SU-DHL-6 (cell line): Measurements from ENCODE around the gene TMEM119.

Source experiments
- H2AFZ ChIP-seq: fragments of 200-600 bp; sonication (generic); 2 replicates; pipeline ENCODE4 v1.6.1; 2014; ENCODE audit warnings: low read depth, mild to moderate bottlenecking, moderate library complexity, mixed read lengths, antibody characterized with exemption, low read length; ENCODE audit not compliant: severe bottlenecking
- H3F3A ChIP-seq: fragments of 200-600 bp; shearing (Covaris generic); 2 replicates; pipeline ENCODE4 v1.6.0; 2016; ENCODE audit warnings: antibody characterized with exemption, mild to moderate bottlenecking; ENCODE audit not compliant: insufficient read depth
- H3K27ac ChIP-seq: fragments of 200-600 bp; sonication (generic); 2 replicates; pipeline ENCODE4 v1.5.1; 2016; ENCODE audit warnings: low read depth, mild to moderate bottlenecking, low read length, moderate library complexity, mixed read lengths
- H3K27me3 ChIP-seq: fragments of 200-600 bp; sonication (generic), shearing (Covaris generic); 2 replicates; pipeline ENCODE4 v1.6.0; 2014; ENCODE audit warnings: mild to moderate bottlenecking, low read length
- H3K36me3 ChIP-seq: fragments of 200-600 bp; sonication (generic); 2 replicates; pipeline ENCODE4 v1.6.1; 2014; ENCODE audit warnings: mild to moderate bottlenecking, low read length, mixed read lengths
- H3K4me2 ChIP-seq: fragments of 300-600, 200-600 bp; shearing (Covaris generic), sonication (generic); 2 replicates; pipeline ENCODE4 v1.6.0; 2014; ENCODE audit warnings: low read length, low read depth, mild to moderate bottlenecking; ENCODE audit not compliant: poor library complexity, severe bottlenecking
- H3K4me3 ChIP-seq: fragments of 200-600 bp; sonication (generic); 2 replicates; pipeline ENCODE4 v1.5.1; 2014; ENCODE audit warnings: antibody characterized with exemption, low read length, mild to moderate bottlenecking, mixed read lengths; ENCODE audit not compliant: insufficient read depth, poor library complexity, severe bottlenecking
- H3K79me2 ChIP-seq: fragments of 200-600 bp; sonication (generic); 2 replicates; pipeline ENCODE4 v1.6.1; 2014; ENCODE audit warnings: mild to moderate bottlenecking, low read length, moderate library complexity; ENCODE audit not compliant: insufficient read depth
- H3K9ac ChIP-seq: fragments of 200-600 bp; sonication (generic); 2 replicates; pipeline ENCODE4 v1.7.0; 2014; ENCODE audit warnings: mild to moderate bottlenecking, low read length
- H3K9me2 ChIP-seq: fragments of 200-600 bp; sonication (generic); replicated peaks from 2 replicates; pipeline ENCODE4 v1.6.1; 2014; ENCODE audit warnings: low read length; ENCODE audit not compliant: insufficient read depth
- H3K9me3 ChIP-seq: fragments of 200-600 bp; sonication (generic); 2 replicates; pipeline ENCODE4 v1.6.1; 2014; ENCODE audit warnings: low read length, mixed read lengths; ENCODE audit not compliant: insufficient read depth
- H4K20me1 ChIP-seq: fragments of 200-600 bp; sonication (generic); 2 replicates; pipeline ENCODE4 v1.6.1; 2014; ENCODE audit warnings: low read depth, mild to moderate bottlenecking, antibody characterized with exemption, low read length, moderate library complexity, mixed read lengths
- EZH2phosphoT487 ChIP-seq: fragments of 200-600 bp; sonication (generic), shearing (Covaris generic); conservative IDR thresholded peaks from 2 replicates; pipeline ENCODE4 v1.6.1; 2018; ENCODE audit warnings: mild to moderate bottlenecking, antibody characterized with exemption, low read length, moderate library complexity, mixed read lengths
- TF ChIP-seq, protein P1 (sequence below): fragments of 200-600 bp; sonication (generic); IDR thresholded peaks from one replicate; pipeline ENCODE4 v1.5.1; 2017; ENCODE audit warnings: antibody characterized with exemption, mild to moderate bottlenecking, low read length, moderate library complexity; ENCODE audit not compliant: insufficient read depth, poor library complexity, severe bottlenecking

TMEM119 gene

DNA sequence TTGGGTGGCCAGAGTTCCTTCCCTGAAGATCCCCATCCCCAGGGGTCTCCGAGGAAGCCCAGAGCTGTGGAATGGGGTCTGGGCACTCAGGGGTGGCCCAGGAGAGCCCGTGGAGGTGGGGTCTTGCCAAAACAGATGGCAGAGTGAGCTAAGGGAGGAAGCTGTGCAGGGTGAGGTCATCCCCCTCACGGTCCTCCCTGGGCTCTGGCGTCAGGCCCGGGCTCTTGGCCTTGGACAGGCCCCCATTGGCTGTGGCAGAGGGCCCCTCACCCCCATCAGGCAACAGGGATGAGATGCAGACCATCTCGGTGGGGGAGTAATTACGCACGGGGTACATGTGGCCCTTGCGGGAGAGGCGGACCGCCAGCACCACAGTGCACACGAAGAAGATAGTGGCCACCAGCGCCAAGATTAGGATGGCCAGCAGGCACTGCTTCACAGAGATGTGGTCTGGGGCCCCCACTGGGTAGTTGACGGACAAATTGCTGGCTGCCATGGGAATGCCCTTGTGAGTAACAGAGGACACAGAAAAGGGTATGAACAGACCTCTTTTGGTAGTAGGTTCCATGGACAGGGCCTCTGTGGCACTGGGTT is 25.1 kb upstream of the TMEM119 start:
- Histone ChIP-seq H4K20me1 (no peaks in the 10 kb centered on the region), H3K36me3 (no peaks in the 10 kb centered on the region), H3K9me2 (no peaks in the 10 kb centered on the region), H3K9me3 (no peaks in the 10 kb centered on the region), H3K4me2 (no peak overlapping the region), H3F3A (no peaks in the 10 kb centered on the region), H2AFZ (no peak overlapping the region), H3K27me3 (no peaks in the 10 kb centered on the region), H3K4me3 (no peak overlapping the region), H3K27ac (no peak overlapping the region), H3K9ac (no peak overlapping the region), H3K79me2 (no peaks in the 10 kb centered on the region)
- no peak for TF ChIP-seq EZH2phosphoT487
- TF ChIP-seq, protein P1, sequence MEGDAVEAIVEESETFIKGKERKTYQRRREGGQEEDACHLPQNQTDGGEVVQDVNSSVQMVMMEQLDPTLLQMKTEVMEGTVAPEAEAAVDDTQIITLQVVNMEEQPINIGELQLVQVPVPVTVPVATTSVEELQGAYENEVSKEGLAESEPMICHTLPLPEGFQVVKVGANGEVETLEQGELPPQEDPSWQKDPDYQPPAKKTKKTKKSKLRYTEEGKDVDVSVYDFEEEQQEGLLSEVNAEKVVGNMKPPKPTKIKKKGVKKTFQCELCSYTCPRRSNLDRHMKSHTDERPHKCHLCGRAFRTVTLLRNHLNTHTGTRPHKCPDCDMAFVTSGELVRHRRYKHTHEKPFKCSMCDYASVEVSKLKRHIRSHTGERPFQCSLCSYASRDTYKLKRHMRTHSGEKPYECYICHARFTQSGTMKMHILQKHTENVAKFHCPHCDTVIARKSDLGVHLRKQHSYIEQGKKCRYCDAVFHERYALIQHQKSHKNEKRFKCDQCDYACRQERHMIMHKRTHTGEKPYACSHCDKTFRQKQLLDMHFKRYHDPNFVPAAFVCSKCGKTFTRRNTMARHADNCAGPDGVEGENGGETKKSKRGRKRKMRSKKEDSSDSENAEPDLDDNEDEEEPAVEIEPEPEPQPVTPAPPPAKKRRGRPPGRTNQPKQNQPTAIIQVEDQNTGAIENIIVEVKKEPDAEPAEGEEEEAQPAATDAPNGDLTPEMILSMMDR = no peak

DNA sequence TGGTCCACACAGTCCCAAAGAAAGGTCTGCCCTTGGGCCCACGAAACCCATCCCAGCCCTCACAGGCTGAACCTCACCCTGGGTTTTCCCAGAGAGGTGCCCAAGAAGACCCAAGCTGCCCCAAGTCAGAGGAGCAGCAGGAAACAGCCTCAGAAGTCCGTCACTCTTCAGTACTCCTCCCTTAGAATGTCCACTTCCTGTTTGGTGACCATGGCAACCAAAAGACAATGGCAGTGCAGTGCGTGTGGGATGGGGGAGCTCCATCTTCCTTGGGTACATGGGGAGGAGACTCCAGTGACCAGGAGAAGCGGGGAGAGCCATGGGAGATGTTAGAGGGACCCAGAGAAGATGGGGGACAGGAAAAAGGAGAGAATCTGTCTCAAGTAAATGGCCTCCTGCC is 24.5 kb upstream of the TMEM119 start:
- Histone ChIP-seq H2AFZ (no peak overlapping the region), H3K4me3 (no peak overlapping the region), H4K20me1 (no peaks in the 10 kb centered on the region), H3K27ac (no peak overlapping the region), H3K9ac (no peak overlapping the region), H3K9me3 (no peaks in the 10 kb centered on the region), H3K79me2 (no peaks in the 10 kb centered on the region), H3K4me2 (no peak overlapping the region), H3K9me2 (no peaks in the 10 kb centered on the region), H3F3A (no peaks in the 10 kb centered on the region), H3K27me3 (no peaks in the 10 kb centered on the region), H3K36me3 (no peaks in the 10 kb centered on the region)
- TF ChIP-seq, protein P1 = no peak
- TF ChIP-seq EZH2phosphoT487 = no peak

DNA sequence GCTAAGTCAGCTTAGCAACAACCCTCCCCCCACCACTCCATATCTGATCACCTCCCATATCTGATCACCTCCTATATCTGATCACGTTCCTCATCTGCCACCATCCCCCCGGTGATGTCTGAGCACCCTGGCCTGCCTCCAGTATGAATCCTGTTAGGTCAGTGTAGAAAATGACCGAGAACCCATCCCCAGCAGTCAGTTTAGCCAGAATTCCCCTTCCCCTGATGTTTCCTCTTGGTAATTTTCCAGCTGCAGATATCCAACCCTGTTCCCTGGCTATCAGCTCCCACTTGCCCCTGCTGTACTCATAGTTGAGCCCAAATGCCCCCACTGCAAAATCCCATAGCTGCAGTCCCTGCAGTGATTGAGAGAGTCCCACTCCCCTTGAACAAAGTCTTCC is 23.3 kb upstream of the TMEM119 start:
- Histone ChIP-seq H3F3A (no peaks in the 10 kb centered on the region), H3K4me2 (no peak overlapping the region), H3K36me3 (no peaks in the 10 kb centered on the region), H4K20me1 (no peaks in the 10 kb centered on the region), H3K27me3 (no peaks in the 10 kb centered on the region), H2AFZ (no peak overlapping the region), H3K27ac (no peak overlapping the region), H3K4me3 (no peak overlapping the region), H3K9me3 (peaks cover 1% of the 10 kb centered on the region; the same call in 1 of the 2 replicates), H3K9ac (no peak overlapping the region), H3K79me2 (no peaks in the 10 kb centered on the region), H3K9me2 (no peaks in the 10 kb centered on the region)
- TF ChIP-seq EZH2phosphoT487 = no peak
- TF ChIP-seq, protein P1 = no peak
